GM12878 (cell line): ENCODE results near the gene PERM1. TPM values are rescaled to one million over a fixed set of nuclear protein-coding genes. Genes with fewer than 3 reads are reported as not detected.

Source experiments
- ATAC-seq: fragments of 200-7000 bp; cut with Tn5 transposase; 3 replicates; pipeline ENCODE4 v1.9.1; 2020; ENCODE audit warnings: mild to moderate bottlenecking, moderate library complexity
- BruUV-seq: library from RNA; stranded (reverse); fragments of 400-500 nt; replicated peaks from 2 replicates; lab custom pipeline; 2021; lab: Mats Ljungman, UMichigan
- CTCF ChIA-PET: fragments of 300-600 bp; sonication (Branson Sonifier 250); formaldehyde crosslinking; extraction: SDS; loops from one replicate; lab custom pipeline; 2021; ENCODE audit warnings: inconsistent platforms; lab: Yijun Ruan, JAX
- POLR2A ChIA-PET: fragments of 350-600 bp; formaldehyde crosslinking; extraction: SDS; loops from one replicate; lab custom pipeline; 2021; ENCODE audit warnings: inconsistent platforms; lab: Charles Lee
- RAD21 ChIA-PET: fragments of 300-600 bp; sonication (Branson Sonifier 250); formaldehyde crosslinking; loops from one replicate; lab custom pipeline; 2023; ENCODE audit warnings: antibody characterized with exemption; ENCODE audit not compliant: unreplicated experiment; lab: Charles Lee
- SMC1A ChIA-PET: fragments of 300-600 bp; sonication (Branson Sonifier 250); formaldehyde crosslinking; loops from one replicate; lab custom pipeline; 2023; ENCODE audit not compliant: unreplicated experiment, uncharacterized antibody; lab: Charles Lee
- DNase-seq: peaks from one replicate; pipeline ENCODE4 v3.0.0-alpha.2; 2011; ENCODE audit warnings: low read depth, low spot score
- FAIRE-seq: peaks from 3 replicates; lab custom pipeline; 2011; peaks lifted over from hg19 to GRCh38; lab: Jason Lieb, UNC
- H2AFZ ChIP-seq: 2 replicates; pipeline ENCODE4 v1.6.0; 2011; ENCODE audit warnings: low read depth, low read length, control low read depth; ENCODE audit not compliant: control insufficient read depth
- H3K27ac ChIP-seq: 2 replicates; pipeline ENCODE4 v1.5.1; 2011; ENCODE audit warnings: control low read depth; ENCODE audit not compliant: control insufficient read depth, insufficient read depth
- H3K27me3 ChIP-seq, 2 experiments: replicated peaks in 1 of 2; 2 replicates each; pipeline versions ENCODE4 v1.6.0 to v1.6.1; 2011; ENCODE audit warnings: low read length in 1 of 2; ENCODE audit not compliant: control insufficient read depth in 2 of 2, insufficient read depth in 2 of 2
- H3K36me3 ChIP-seq, 2 experiments: 2 replicates each; pipeline ENCODE4 v1.5.1; 2011; ENCODE audit warnings: low read length in 1 of 2; ENCODE audit not compliant: control insufficient read depth in 2 of 2, insufficient read depth in 2 of 2
- H3K4me1 ChIP-seq: 2 replicates; pipeline ENCODE4 v1.6.1; 2011; ENCODE audit warnings: mild to moderate bottlenecking, low read length, moderate library complexity, mixed read lengths; ENCODE audit not compliant: control insufficient read depth, insufficient read depth
- H3K4me2 ChIP-seq: 2 replicates; pipeline ENCODE4 v1.6.0; 2011; ENCODE audit warnings: control low read depth; ENCODE audit not compliant: control insufficient read depth, insufficient read depth
- H3K4me3 ChIP-seq: fragments of 200-600 bp; sonication (generic); 2 replicates; pipeline ENCODE4 v1.5.1; 2016
- H3K79me2 ChIP-seq: 2 replicates; pipeline ENCODE4 v1.6.0; 2011; ENCODE audit warnings: low read length; ENCODE audit not compliant: control insufficient read depth, insufficient read depth
- H3K9ac ChIP-seq: 2 replicates; pipeline ENCODE4 v1.8.0; 2011; ENCODE audit warnings: low read length, control low read depth, mixed read lengths; ENCODE audit not compliant: control insufficient read depth, insufficient read depth
- H3K9me3 ChIP-seq: replicated peaks from 3 replicates; pipeline ENCODE4 v1.5.1; 2011; ENCODE audit warnings: mild to moderate bottlenecking, low read length; ENCODE audit not compliant: control insufficient read depth, insufficient read depth
- H4K20me1 ChIP-seq: 2 replicates; pipeline ENCODE4 v1.6.0; 2011; ENCODE audit not compliant: control insufficient read depth, insufficient read depth
- ASH2L ChIP-seq: fragments of 300-600, 200-600 bp; sonication (generic); IDR thresholded peaks from 2 replicates; pipeline ENCODE4 v1.6.1; 2017; ENCODE audit warnings: low read depth, mild to moderate bottlenecking, borderline replicate concordance
- BACH1 ChIP-seq: fragments of 450-650 bp; IDR thresholded peaks from 2 replicates; pipeline ENCODE4 v1.6.1; 2017; ENCODE audit warnings: mild to moderate bottlenecking, borderline replicate concordance
- CEBPZ ChIP-seq: fragments of 150-350 bp; IDR thresholded peaks from 2 replicates; pipeline ENCODE4 v1.6.1; 2016; ENCODE audit warnings: low read depth, low read length
- EED ChIP-seq: sonication (generic); IDR thresholded peaks from 2 replicates; pipeline ENCODE4 v1.6.1; 2016; ENCODE audit warnings: antibody characterized with exemption, low read depth
- ETV6 ChIP-seq, 2 experiments: fragments of 450-650 bp in 1 of 2; IDR thresholded peaks in 1 of 2; conservative IDR thresholded peaks in 1 of 2; 2 replicates each; pipeline ENCODE4 v1.6.1; 2014; ENCODE audit warnings: antibody characterized with exemption in 1 of 2, borderline replicate concordance in 1 of 2, low read depth in 1 of 2, mild to moderate bottlenecking in 1 of 2, moderate library complexity in 1 of 2
- HCFC1 ChIP-seq: fragments of 150-350 bp; IDR thresholded peaks from 2 replicates; pipeline ENCODE4 v1.6.1; 2014; ENCODE audit warnings: low read length
- KLF5 ChIP-seq: fragments of 450-650 bp; IDR thresholded peaks from 2 replicates; pipeline ENCODE4 v1.6.1; 2014; ENCODE audit warnings: mild to moderate bottlenecking; ENCODE audit not compliant: partially characterized antibody
- MEF2A ChIP-seq: IDR thresholded peaks from 2 replicates; pipeline ENCODE4 v1.6.1; 2011; ENCODE audit warnings: low read depth, mild to moderate bottlenecking, low read length, moderate library complexity; ENCODE audit not compliant: insufficient read depth
- MYB ChIP-seq: fragments of 150-350 bp; IDR thresholded peaks from 2 replicates; pipeline ENCODE4 v1.6.1; 2014; ENCODE audit warnings: mild to moderate bottlenecking, low read depth, low read length, borderline replicate concordance
- NFYB ChIP-seq: IDR thresholded peaks from 2 replicates; pipeline ENCODE4 v1.6.1; 2011; ENCODE audit warnings: low read depth, mild to moderate bottlenecking, low read length, improper control_type of control experiment, moderate library complexity; ENCODE audit not compliant: insufficient read depth
- NR2C1 ChIP-seq: fragments of 450-650 bp; IDR thresholded peaks from 2 replicates; pipeline ENCODE4 v1.6.1; 2017; ENCODE audit warnings: antibody characterized with exemption, mild to moderate bottlenecking, moderate library complexity
- RFX5 ChIP-seq: IDR thresholded peaks from 2 replicates; pipeline ENCODE4 v1.6.1; 2011; ENCODE audit warnings: low read depth, low read length, improper control_type of control experiment
- SIN3A ChIP-seq: IDR thresholded peaks from 2 replicates; pipeline ENCODE4 v1.6.1; 2012; ENCODE audit warnings: low read depth, low read length, improper control_type of control experiment
- SPI1 ChIP-seq: IDR thresholded peaks from 2 replicates; pipeline ENCODE4 v1.6.1; 2011; ENCODE audit warnings: low read depth, mild to moderate bottlenecking, low read length, moderate library complexity, borderline replicate concordance; ENCODE audit not compliant: insufficient read depth
- TBL1XR1 ChIP-seq: IDR thresholded peaks from 2 replicates; pipeline ENCODE4 v1.6.1; 2012; ENCODE audit warnings: low read depth, low read length, improper control_type of control experiment
- WRNIP1 ChIP-seq: IDR thresholded peaks from 2 replicates; pipeline ENCODE4 v1.6.1; 2011; ENCODE audit warnings: low read depth, low read length, improper control_type of control experiment, borderline replicate concordance
- WGBS: methylation state at CpG from one replicate; pipeline ENCODE4 v1.1.6; 2016; ENCODE audit warnings: low lambda C conversion rate; ENCODE audit not compliant: insufficient replicate concordance, insufficient coverage; ENCODE audit errors: missing lambda C conversion rate; 5-methylcytosine and 5-hydroxymethylcytosine counted together
- in situ Hi-C: fragments of 300-500 bp; cut with MboI; formaldehyde crosslinking; loops from 9 replicates; pipeline ENCODE4 v1.14.3; 2018; ENCODE audit warnings: mixed read lengths
- intact Hi-C: fragments of 100-400 bp; cut with micrococcal nuclease; formaldehyde crosslinking; loops from one replicate; pipeline ENCODE4 v1.14.2; 2022; ENCODE audit not compliant: unreplicated experiment
- polyA plus RNA-seq, 11 experiments: library from polyadenylated mRNA; depleted of rRNA in 4 of 11; unstranded in 6 of 11; stranded (reverse) in 5 of 11; fragments of >200 nt; fragmentation: Nextera tagmentation in 4 of 11; fragmentation: Illumina TruSeq in 1 of 11; extraction: Ambion mirVana in 4 of 11; extraction: Trizol in 1 of 11; gene quantifications; 1 replicate in 1 of 11; 2 replicates in 10 of 11; pipeline versions ENCODE4 v1.2.1 to v1.2.3, GENCODE V29; 2011 to 2016; ENCODE audit warnings: inconsistent platforms in 2 of 11, missing spikeins in 2 of 11, low read depth in 1 of 11
- total RNA-seq, 4 experiments: library from RNA; depleted of rRNA in 3 of 4; stranded (reverse); fragments of >200 nt in 3 of 4; fragmentation: Illumina TruSeq in 1 of 4; extraction: Trizol in 1 of 4; gene quantifications; 2 replicates each; pipeline versions ENCODE4 v1.2.1 to v1.2.3, GENCODE V29; 2013 to 2021
- TF ChIP-seq, protein P1 (sequence below): fragments of 450-650 bp; IDR thresholded peaks from 2 replicates; pipeline ENCODE4 v1.6.1; 2017; ENCODE audit warnings: mild to moderate bottlenecking, moderate library complexity

The PERM1 gene
- total and polyA plus RNA-seq, 10 of the 15 experiments (the other 5 are each of a cell fraction or from before 2014, with no cell fraction given) = not detected

- ChIA-PET POLR2A (interaction anchor here (0.6 to 1.3 kb wide), 2 partner anchors 29 to 39 kb away, joined by 3 to 5 read pairs; no protein-coding TSS in a partner anchor), RAD21 (no interaction called here), CTCF (no interaction called here), SMC1A (no interaction called here)
- Histone ChIP-seq H3K79me2 (no peaks in the 10 kb centered on the region), H4K20me1 (no peaks in the 10 kb centered on the region), H3K27me3 (peaks cover 6 to 8% of the 10 kb centered on the region in 2 experiments), H3K9me3 (no peaks in the 10 kb centered on the region), H3K36me3 (peaks cover 5 to 11% of the 10 kb centered on the region in 2 experiments; a peak in 3 of 4 replicates), H3K27ac (no peak overlapping the region), H3K9ac (no peak overlapping the region), H3K4me3 (no peak overlapping the region), H2AFZ (no peak overlapping the region), H3K4me1 (peaks cover 7% of the 10 kb centered on the region; the same call in 1 of the 2 replicates), H3K4me2 (no peak overlapping the region)
- no TSS peak for BruUV-seq
- ATAC-seq = no peak
- no peak for DNase-seq
- intact Hi-C loops = loop anchor here (5.0 kb wide), 1 partner anchor 36 kb away; no protein-coding TSS in a partner anchor
- in situ Hi-C loops = no loop called here
- no peak for FAIRE-seq
- 89% methylated on average over 27 of the region's 27 CpGs for WGBS
- TF ChIP-seq EED (no peak), MYB (no peak), TBL1XR1 (no peak), ETV6 (conservative IDR thresholded peaks at IDR 0.05 in 1 of 2, IDR thresholded peaks at IDR 0.05 in 1 of 2; ENCODE audit: borderline replicate concordance in 1 of 2, low read depth in 1 of 2) (no peak), CEBPZ (no peak), SPI1 (no peak), NFYB (no peak), SIN3A (no peak), BACH1 (no peak), HCFC1 (no peak), KLF5 (no peak), MEF2A (no peak), ASH2L (no peak), RFX5 (no peak), WRNIP1 (no peak), NR2C1 (no peak)
- TF ChIP-seq, protein P1, sequence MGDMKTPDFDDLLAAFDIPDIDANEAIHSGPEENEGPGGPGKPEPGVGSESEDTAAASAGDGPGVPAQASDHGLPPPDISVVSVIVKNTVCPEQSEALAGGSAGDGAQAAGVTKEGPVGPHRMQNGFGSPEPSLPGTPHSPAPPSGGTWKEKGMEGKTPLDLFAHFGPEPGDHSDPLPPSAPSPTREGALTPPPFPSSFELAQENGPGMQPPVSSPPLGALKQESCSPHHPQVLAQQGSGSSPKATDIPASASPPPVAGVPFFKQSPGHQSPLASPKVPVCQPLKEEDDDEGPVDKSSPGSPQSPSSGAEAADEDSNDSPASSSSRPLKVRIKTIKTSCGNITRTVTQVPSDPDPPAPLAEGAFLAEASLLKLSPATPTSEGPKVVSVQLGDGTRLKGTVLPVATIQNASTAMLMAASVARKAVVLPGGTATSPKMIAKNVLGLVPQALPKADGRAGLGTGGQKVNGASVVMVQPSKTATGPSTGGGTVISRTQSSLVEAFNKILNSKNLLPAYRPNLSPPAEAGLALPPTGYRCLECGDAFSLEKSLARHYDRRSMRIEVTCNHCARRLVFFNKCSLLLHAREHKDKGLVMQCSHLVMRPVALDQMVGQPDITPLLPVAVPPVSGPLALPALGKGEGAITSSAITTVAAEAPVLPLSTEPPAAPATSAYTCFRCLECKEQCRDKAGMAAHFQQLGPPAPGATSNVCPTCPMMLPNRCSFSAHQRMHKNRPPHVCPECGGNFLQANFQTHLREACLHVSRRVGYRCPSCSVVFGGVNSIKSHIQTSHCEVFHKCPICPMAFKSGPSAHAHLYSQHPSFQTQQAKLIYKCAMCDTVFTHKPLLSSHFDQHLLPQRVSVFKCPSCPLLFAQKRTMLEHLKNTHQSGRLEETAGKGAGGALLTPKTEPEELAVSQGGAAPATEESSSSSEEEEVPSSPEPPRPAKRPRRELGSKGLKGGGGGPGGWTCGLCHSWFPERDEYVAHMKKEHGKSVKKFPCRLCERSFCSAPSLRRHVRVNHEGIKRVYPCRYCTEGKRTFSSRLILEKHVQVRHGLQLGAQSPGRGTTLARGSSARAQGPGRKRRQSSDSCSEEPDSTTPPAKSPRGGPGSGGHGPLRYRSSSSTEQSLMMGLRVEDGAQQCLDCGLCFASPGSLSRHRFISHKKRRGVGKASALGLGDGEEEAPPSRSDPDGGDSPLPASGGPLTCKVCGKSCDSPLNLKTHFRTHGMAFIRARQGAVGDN = no peak
Observed at GRCh38 chr1:943545-944340, 38.1 kb downstream of the PERM1 start.
